ENCODE results near the gene PEDS1. TPM values are rescaled to one million over a fixed set of nuclear protein-coding genes. Genes with fewer than 3 reads are reported as not detected.
A peak's percentile ranks its signal among the peaks of the same experiment; 100 is the strongest.

PEDS1 gene
- polyA plus RNA-seq, 3 donors from 2014 or later = 15.2 to 33.5 (median 19.7) TPM

GRCh38 chr20:50115591-50116367, 37.7 kb downstream of the PEDS1 start:
- H3K27ac Mint-ChIP-seq = peak overlapping the region; percentile 67 to 94 (median 91)
- DNase-seq = peak; percentile 80 to 81 (median 80)
- H3K4me3 Mint-ChIP-seq = peak overlapping the region; percentile 80 to 95 (median 85)
- no peaks in the 10 kb centered on the region for H3K9me3 Mint-ChIP-seq
- H3K27me3 Mint-ChIP-seq (ENCODE audit: low read depth in 3 of 3) = peaks cover 1 to 24% (median 15%) of the 10 kb centered on the region in 3 donors
- no peaks in the 10 kb centered on the region for H3K36me3 Mint-ChIP-seq
- H3K4me1 Mint-ChIP-seq = peaks cover 50 to 51% of the 10 kb centered on the region in 2 donors

GRCh38 chr20:50115041-50115512, 38.4 kb downstream of the PEDS1 start:
- Mint-ChIP-seq H3K4me1 (peaks cover 57 to 58% of the 10 kb centered on the region in 2 donors), H3K4me3 (peak overlapping the region; percentile 80 to 95 (median 85)), H3K27me3 (ENCODE audit: low read depth in 3 of 3) (peaks cover 6 to 31% (median 22%) of the 10 kb centered on the region in 3 donors), H3K9me3 (no peaks in the 10 kb centered on the region), H3K27ac (peak overlapping the region; percentile 66 to 94 (median 91)), H3K36me3 (no peaks in the 10 kb centered on the region)
- DNase-seq = no peak

DNA sequence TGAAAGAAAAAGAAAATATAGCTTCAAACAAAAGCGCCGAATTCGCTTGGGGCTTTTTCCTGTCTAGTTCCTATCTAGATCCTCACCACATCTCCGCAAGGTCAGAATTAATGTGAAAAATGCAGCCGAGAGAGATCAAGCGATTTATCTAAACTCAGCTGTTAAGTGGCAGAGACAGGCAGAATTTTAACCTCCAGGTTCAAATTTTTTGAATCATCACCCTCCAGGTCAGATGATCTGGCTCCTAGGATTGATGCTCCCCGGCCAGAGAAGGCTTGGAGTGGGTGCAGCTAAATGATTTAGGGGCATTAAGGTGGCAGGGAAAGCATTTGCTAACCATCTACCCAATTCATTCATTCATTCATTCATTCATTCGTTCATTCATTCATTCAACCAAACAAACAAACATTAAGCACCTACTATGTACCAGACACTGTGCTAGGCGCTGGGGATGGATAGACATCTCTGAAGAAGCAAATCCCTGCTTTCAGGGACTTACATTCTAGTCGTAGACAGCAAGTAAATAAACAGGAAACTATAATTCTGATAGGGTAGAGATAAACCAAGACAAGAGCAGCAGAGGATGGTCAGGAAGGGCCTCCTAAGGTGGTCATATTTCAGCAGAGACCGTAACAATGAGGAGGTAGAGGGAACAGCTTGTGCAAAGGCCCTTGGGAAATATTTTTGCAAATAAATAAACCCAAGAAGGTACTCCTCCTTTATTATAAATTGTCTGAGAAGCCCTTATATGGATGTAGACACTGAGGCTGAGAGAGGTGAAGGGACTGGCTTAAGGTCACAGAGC, 39.9 kb downstream of the PEDS1 start:
- H3K4me3 Mint-ChIP-seq = peak overlapping the region; percentile 93 to 98 (median 97)
- peaks cover 8 to 33% (median 26%) of the 10 kb centered on the region in 3 donors for H3K27me3 Mint-ChIP-seq (ENCODE audit: low read depth in 3 of 3)
- no peak for DNase-seq
- peak overlapping the region; percentile 98 to 100 (median 99) for H3K27ac Mint-ChIP-seq
- no peaks in the 10 kb centered on the region for H3K36me3 Mint-ChIP-seq
- peaks cover 71 to 73% of the 10 kb centered on the region in 2 donors for H3K4me1 Mint-ChIP-seq
- H3K9me3 Mint-ChIP-seq = no peaks in the 10 kb centered on the region

DNA sequence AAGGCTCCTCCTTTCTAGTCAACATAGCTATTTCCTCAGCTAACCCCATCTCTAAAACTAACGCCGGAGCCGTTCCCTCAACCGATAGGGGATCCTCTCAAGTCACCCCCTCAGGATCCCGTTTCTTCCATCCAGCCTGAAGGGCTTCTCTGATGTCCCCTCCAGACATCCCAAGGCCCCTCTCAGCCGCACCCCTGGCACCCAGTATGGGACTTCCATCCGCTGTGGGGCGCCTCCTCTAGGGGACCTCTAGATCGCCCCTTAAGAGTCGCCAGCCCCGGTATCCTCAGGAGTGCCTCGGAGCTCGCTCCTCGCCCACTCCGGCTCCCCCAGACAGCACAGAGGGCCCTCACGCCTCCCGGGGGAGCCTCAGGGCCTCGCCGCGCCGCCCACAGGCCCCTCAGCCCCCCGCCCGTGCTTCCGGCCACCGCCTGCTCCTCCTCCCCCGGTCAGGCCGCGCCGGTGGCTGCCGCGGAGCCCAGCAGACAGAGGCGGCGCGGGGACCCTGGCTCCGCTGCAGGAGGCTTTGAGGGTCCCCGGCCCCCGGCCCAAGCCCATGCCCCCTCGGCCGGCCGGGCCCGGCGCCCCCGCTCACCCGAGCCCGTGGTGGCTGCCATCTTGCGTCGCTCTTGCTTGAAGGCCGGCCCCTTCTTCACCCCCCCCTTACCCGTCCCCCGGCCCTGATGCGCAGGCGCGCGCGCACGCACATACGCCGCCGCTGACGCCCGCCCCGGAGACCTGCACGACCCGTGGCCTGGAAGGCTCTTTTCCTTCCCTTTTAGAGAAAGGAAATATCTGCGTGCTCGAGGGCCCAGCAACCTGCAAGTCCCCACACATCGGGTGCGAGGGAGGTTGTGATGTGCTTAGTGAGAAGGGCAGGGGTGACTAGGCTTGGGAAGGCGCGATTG, 40.8 kb downstream of the PEDS1 start, which contains the start of gene UBE2V1:
TSS of gene UBE2V1 (minus strand) at position 639 of the 908 bp plus-strand sequence. CDS start at position 617, 22 bp downstream.
- H3K4me1 Mint-ChIP-seq = peaks cover 80 to 82% of the 10 kb centered on the region in 2 donors
- H3K9me3 Mint-ChIP-seq = no peaks in the 10 kb centered on the region
- DNase-seq = peak; percentile 90 to 91 (median 90)
- H3K27ac Mint-ChIP-seq = peak within 1 kb of the TSS; percentile 98 to 100 (median 100)
- peaks cover 8 to 33% (median 26%) of the 10 kb centered on the region in 3 donors for H3K27me3 Mint-ChIP-seq (ENCODE audit: low read depth in 3 of 3)
- H3K36me3 Mint-ChIP-seq = peaks cover 0 to 5% (median 4%) of the 10 kb centered on the region in 3 donors
- H3K4me3 Mint-ChIP-seq = peak within 1 kb of the TSS; percentile 93 to 100 (median 98)

GRCh38 chr20:50111829-50112495, 41.6 kb downstream of the PEDS1 start:
- Mint-ChIP-seq H3K36me3 (peaks cover 0 to 6% (median 5%) of the 10 kb centered on the region in 3 donors), H3K4me3 (peak overlapping the region; percentile 93 to 100 (median 98)), H3K27ac (peak overlapping the region; percentile 98 to 100 (median 100)), H3K4me1 (peaks cover 88 to 90% of the 10 kb centered on the region in 2 donors), H3K9me3 (no peaks in the 10 kb centered on the region), H3K27me3 (ENCODE audit: low read depth in 3 of 3) (peaks cover 8 to 33% (median 26%) of the 10 kb centered on the region in 3 donors)
- no peak for DNase-seq

DNA sequence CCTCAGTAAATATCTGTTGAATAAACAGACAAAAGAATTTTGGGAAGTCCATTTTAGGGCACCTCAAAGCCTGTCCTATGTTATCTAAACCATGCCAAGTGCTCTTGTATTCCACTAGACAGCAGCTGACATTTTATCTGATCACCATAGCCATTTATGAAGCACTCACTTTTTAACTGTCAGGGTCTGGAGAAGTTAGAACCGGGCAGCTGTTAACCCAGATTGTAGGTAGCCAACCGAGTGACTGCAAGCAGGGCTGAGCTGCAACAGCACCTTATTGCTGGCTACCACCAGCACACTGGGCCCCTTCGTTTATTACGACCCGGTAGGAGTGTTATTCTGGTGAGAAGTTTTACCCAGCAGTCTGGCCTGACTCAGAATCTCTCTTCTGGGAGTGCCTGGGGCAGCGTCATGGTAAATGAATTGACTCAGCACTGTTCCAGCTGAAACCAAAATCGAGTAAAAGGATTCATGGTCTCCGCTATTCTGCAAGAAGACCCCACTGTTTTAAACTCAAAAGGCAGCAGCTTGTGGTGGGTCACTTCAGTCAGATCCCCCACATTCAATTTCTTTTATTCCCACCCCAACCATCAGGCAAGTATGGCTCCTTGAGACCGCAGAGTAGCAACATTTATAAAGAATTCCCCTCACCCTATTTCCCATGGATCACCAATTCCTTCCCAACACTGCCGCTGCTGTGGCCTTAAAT, 42.2 kb downstream of the PEDS1 start:
- Mint-ChIP-seq H3K36me3 (peaks cover 0 to 6% (median 5%) of the 10 kb centered on the region in 3 donors), H3K4me1 (peaks cover 91 to 96% of the 10 kb centered on the region in 2 donors), H3K9me3 (no peaks in the 10 kb centered on the region), H3K4me3 (peak overlapping the region; percentile 93 to 100 (median 98)), H3K27ac (peak overlapping the region; percentile 98 to 100 (median 100)), H3K27me3 (ENCODE audit: low read depth in 3 of 3) (peaks cover 8 to 32% (median 26%) of the 10 kb centered on the region in 3 donors)
- DNase-seq = peak in 1 of 3 donors; percentile 27

DNA sequence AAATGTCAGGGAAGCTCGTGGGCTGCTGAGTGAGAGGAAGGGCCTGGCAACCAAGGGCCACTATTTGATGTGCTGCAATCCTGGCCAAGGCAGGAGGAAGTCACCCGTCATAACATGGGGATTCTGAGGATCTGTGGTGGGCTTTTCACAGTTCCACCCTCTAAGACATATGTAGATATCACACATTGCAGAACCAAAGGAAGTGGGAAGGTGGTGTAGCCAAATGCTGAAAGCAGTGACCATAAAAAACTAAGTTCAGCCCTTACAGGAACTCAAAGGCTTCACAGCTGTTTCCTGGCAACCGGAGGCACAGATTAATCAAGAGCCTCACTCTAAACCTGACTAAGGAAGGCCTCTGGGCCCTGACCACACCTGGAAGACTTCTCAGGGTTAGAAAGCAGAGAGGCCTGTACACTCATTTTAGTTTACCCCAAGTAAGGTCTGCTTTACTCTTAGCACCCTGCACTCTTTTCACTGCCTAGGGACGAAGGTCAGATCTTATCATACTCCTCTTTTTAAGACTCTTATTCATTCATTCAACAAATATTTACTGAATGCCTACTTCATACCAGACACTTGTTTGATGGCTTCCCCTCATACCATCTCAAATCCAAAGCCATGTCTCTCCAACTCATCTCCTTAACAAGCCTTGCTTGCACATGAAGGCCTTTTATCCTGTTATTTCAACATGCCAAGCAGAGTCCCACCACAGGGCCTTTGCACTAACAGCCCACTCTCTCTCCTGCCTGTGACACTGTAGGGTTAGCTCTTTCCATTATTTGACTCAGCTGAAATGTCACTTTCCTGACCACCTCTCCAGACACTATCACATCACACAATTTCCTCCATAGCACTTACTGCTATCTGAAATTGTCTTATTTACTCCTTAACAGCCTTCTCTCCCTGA, 43.1 kb downstream of the PEDS1 start:
- Mint-ChIP-seq H3K27ac (peak overlapping the region; percentile 98 to 100 (median 100)), H3K9me3 (no peaks in the 10 kb centered on the region), H3K27me3 (ENCODE audit: low read depth in 3 of 3) (peaks cover 8 to 31% (median 26%) of the 10 kb centered on the region in 3 donors), H3K4me3 (peak overlapping the region; percentile 93 to 100 (median 98)), H3K36me3 (peaks cover 0 to 6% (median 5%) of the 10 kb centered on the region in 3 donors), H3K4me1 (peaks cover 88 to 96% of the 10 kb centered on the region in 2 donors)
- DNase-seq = peak; percentile 92 to 93 (median 92)

DNA sequence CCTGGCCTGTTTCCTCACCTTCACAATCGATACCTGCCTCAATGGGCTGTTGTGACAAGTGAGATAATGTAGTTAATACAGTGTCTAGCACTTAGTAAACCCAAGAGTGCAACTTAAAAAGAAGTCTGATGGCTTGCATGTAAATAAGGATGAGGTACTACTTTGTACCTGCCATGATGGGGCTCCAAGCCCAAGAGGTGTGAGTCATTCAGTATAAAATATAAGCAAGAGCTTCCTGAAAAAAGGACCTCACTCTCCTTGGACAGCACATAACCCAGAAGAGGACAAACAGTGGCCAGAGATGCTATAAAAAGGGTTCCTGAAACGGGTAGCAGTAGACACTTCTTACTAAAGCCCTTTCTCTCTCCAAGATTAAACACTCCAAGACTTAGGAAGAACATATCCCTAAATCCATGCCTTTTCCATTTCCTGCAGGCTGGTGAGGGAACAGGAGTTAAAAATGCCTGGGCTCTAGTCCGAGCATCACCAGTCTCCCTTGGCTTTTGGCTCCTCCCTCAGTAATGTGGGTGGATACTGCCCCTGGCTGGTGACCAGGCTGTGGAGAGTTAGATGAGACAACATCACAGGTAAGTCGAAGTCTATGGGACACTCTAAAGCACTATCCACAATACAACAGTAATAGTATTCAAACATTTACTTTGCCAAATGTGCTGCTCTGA, 44.8 kb downstream of the PEDS1 start:
- peak overlapping the region; percentile 55 to 100 (median 93) for H3K4me3 Mint-ChIP-seq
- DNase-seq = no peak
- peaks cover 8 to 31% (median 26%) of the 10 kb centered on the region in 3 donors for H3K27me3 Mint-ChIP-seq (ENCODE audit: low read depth in 3 of 3)
- peak overlapping the region; percentile 98 to 100 (median 100) for H3K27ac Mint-ChIP-seq
- no peaks in the 10 kb centered on the region for H3K9me3 Mint-ChIP-seq
- H3K4me1 Mint-ChIP-seq = peaks cover 83 to 92% of the 10 kb centered on the region in 2 donors
- H3K36me3 Mint-ChIP-seq = peaks cover 0 to 6% (median 5%) of the 10 kb centered on the region in 3 donors

DNA sequence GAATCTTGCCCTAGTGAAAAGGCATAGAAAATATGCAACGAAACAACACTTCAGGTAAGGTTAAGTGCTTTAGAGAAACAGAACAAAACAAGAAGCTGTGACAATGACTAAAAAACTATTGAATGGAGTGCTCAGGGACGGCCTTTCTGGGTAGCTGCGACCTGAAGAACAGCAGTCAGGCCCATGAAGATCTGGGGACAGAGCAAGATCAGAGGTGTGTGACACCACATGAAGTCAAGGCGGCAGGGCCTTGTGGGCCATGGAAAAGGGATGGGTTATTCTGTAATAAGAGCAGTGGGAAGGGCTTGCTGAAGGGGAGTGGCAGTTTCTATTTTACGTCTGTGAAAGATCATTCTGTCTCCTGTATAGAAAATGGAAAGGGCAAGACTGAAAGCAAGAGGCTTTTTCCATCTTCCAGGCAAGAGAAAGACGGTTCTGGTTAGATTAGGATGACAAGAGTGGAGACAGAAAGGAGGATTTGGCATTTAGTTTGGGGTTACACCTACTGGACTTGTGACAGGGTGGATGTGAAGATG, 45.7 kb downstream of the PEDS1 start:
- no peaks in the 10 kb centered on the region for H3K9me3 Mint-ChIP-seq
- H3K27me3 Mint-ChIP-seq (ENCODE audit: low read depth in 3 of 3) = peaks cover 8 to 26% (median 21%) of the 10 kb centered on the region in 3 donors
- peak overlapping the region; percentile 98 to 100 (median 100) for H3K27ac Mint-ChIP-seq
- H3K4me1 Mint-ChIP-seq = peaks cover 84 to 92% of the 10 kb centered on the region in 2 donors
- H3K4me3 Mint-ChIP-seq = peak overlapping the region; percentile 33 to 100 (median 67)
- H3K36me3 Mint-ChIP-seq = peaks cover 0 to 8% (median 5%) of the 10 kb centered on the region in 3 donors
- DNase-seq = no peak

DNA sequence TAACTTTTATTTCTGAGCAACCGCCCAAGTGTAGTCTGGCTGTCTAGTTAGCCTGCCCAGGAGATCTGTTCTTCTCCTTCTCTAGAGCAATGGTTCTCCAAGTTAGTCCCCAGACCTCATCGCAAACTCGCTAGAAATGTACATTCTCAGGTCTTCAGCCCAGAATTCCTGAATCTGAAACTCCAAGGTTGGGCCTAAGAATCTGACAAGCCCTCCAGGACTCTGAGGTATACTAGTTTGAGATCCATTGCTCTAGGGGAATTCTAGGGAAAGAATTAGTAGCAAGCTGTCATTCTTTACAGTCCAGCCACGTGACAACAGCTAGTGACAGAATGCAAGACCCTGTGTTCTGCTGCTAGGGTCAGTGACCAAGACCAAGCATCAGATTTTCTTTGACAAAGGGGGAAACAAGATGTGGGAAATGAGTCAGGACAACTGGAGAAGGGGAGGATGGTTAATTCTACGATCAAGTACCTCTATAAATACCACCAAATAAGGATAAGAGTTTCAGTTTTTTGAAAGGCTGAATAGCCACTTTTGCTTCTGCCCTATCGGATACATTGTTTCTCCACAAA, 46.4 kb downstream of the PEDS1 start:
- Mint-ChIP-seq H3K4me3 (peak overlapping the region in 3 of 5 donors; percentile 38 to 100 (median 51)), H3K27me3 (ENCODE audit: low read depth in 3 of 3) (peaks cover 8 to 21% (median 20%) of the 10 kb centered on the region in 3 donors), H3K4me1 (peaks cover 86 to 93% of the 10 kb centered on the region in 2 donors), H3K27ac (peak overlapping the region; percentile 87 to 100 (median 100)), H3K36me3 (peaks cover 0 to 10% (median 5%) of the 10 kb centered on the region in 3 donors), H3K9me3 (no peaks in the 10 kb centered on the region)
- DNase-seq = no peak

Data from immature natural killer cell (primary cell).